ENCODE data around the gene APOB. TPM values are rescaled to one million over a fixed set of nuclear protein-coding genes. Genes with fewer than 3 reads are reported as not detected.

The APOB gene
- total and polyA plus RNA-seq, 2 of the 13 experiments (the other 11 are each of a cell fraction or from before 2014, with no cell fraction given): 1,569 to 2,515 TPM

GRCh38 chr2:21002814-21003192, 41.1 kb downstream of the APOB start (continued):
- TF ChIP-seq BCL3 (CRISPR knock-in tag; IDR thresholded peaks at IDR 0.05) (0 out of 2 replicates have a peak, but pooled peaks have one; percentile 38), GFI1 (CRISPR knock-in tag; IDR thresholded peaks at IDR 0.05; ENCODE audit: borderline replicate concordance) (no peak), TARDBP (CRISPR knock-in tag; IDR thresholded peaks at IDR 0.05) (0 out of 2 replicates have a peak, but pooled peaks have one; percentile 28), ZNF761 (CRISPR knock-in tag; conservative IDR thresholded peaks at IDR 0.05) (no peak), ZFX (CRISPR knock-in tag; IDR thresholded peaks at IDR 0.05; ENCODE audit: low read depth) (no peak), ZNF674 (CRISPR knock-in tag; IDR thresholded peaks at IDR 0.05; ENCODE audit: low read depth) (no peak), FOXK2 (IDR thresholded peaks at IDR 0.05) (no peak), ZNF691 (CRISPR knock-in tag; IDR thresholded peaks at IDR 0.05; ENCODE audit: borderline replicate concordance, low read depth) (no peak), TFDP2 (CRISPR knock-in tag; IDR thresholded peaks at IDR 0.05) (no peak), RBM22 (optimal IDR thresholded peaks at IDR 0.05; ENCODE audit: low read length) (peak; percentile 100), FOXA3 (CRISPR knock-in tag; IDR thresholded peaks at IDR 0.05) (0 out of 2 replicates have a peak, but pooled peaks have one; percentile 18), CAMTA2 (CRISPR knock-in tag; IDR thresholded peaks at IDR 0.05; ENCODE audit: borderline replicate concordance) (no peak), THAP9 (CRISPR knock-in tag; IDR thresholded peaks at IDR 0.05; ENCODE audit: borderline replicate concordance) (0 out of 2 replicates have a peak, but pooled peaks have one; percentile 19), ZFY (CRISPR knock-in tag; IDR thresholded peaks at IDR 0.05) (no peak), HMGXB4 (CRISPR knock-in tag; IDR thresholded peaks at IDR 0.05; ENCODE audit: borderline replicate concordance in 1 of 2, low read depth in 1 of 2) (no peak), KMT2B (CRISPR knock-in tag; IDR thresholded peaks at IDR 0.05) (no peak), HINFP (CRISPR knock-in tag; IDR thresholded peaks at IDR 0.05; ENCODE audit: low read depth) (no peak), RFXANK (CRISPR knock-in tag; IDR thresholded peaks at IDR 0.05) (no peak), MLX (CRISPR knock-in tag; IDR thresholded peaks at IDR 0.05) (no peak), POLR2AphosphoS5 (IDR thresholded peaks at IDR 0.05; ENCODE audit: low read depth, low read length) (peak; percentile 63)

Measured in HepG2 (cell line).